HepG2 (cell line): ENCODE measurements around the gene P2RY2. TPM values are rescaled to one million over a fixed set of nuclear protein-coding genes. Genes with fewer than 3 reads are reported as not detected.

ENCODE experiments used
- CHD4 ChIP-seq: fragments of 200-600 bp; sonication (generic); IDR thresholded peaks from 2 replicates; pipeline ENCODE4 v1.7.0; 2017; ENCODE audit warnings: mild to moderate bottlenecking, low read length, borderline replicate concordance
- CSRNP2 ChIP-seq: sonication (generic); formaldehyde crosslinking; conservative IDR thresholded peaks from 2 replicates; pipeline ENCODE4 v1.8.0; 2022; ENCODE audit warnings: low read depth, missing genetic modification reagents
- IKZF4 ChIP-seq: sonication (generic); formaldehyde crosslinking; IDR thresholded peaks from 2 replicates; pipeline ENCODE4 v1.5.1; 2020; ENCODE audit warnings: borderline replicate concordance, mild to moderate bottlenecking, low read depth, missing genetic modification reagents; ENCODE audit errors: not compliant biosample characterization
- KDM5B ChIP-seq: sonication (generic); formaldehyde crosslinking; IDR thresholded peaks from 2 replicates; pipeline ENCODE4 v1.4.0; 2020; ENCODE audit warnings: missing genetic modification reagents, mild to moderate bottlenecking, borderline replicate concordance
- MAF1 ChIP-seq: sonication (generic); formaldehyde crosslinking; IDR thresholded peaks from 2 replicates; pipeline ENCODE4 v1.5.0; 2020; ENCODE audit warnings: missing genetic modification reagents, borderline replicate concordance
- NPAS2 ChIP-seq: sonication (generic); formaldehyde crosslinking; IDR thresholded peaks from 2 replicates; pipeline ENCODE4 v1.8.0; 2022; ENCODE audit warnings: mild to moderate bottlenecking, missing genetic modification reagents, borderline replicate concordance
- PHF8 ChIP-seq: sonication (generic); formaldehyde crosslinking; IDR thresholded peaks from 2 replicates; pipeline ENCODE4 v1.5.0; 2020; ENCODE audit warnings: missing genetic modification reagents
- PRDM10 ChIP-seq: sonication (generic); formaldehyde crosslinking; IDR thresholded peaks from 2 replicates; pipeline ENCODE4 v1.4.0; 2020; ENCODE audit warnings: low read depth, missing genetic modification reagents
- PRMT3 ChIP-seq: sonication (generic); formaldehyde crosslinking; IDR thresholded peaks from 2 replicates; pipeline ENCODE4 v1.8.1; 2022; ENCODE audit warnings: low read depth, mild to moderate bottlenecking, moderate library complexity, missing genetic modification reagents, borderline replicate concordance
- RELA ChIP-seq: sonication (generic); formaldehyde crosslinking; IDR thresholded peaks from 2 replicates; pipeline ENCODE4 v1.4.0; 2020; ENCODE audit warnings: missing genetic modification reagents
- SALL2 ChIP-seq: sonication (generic); formaldehyde crosslinking; IDR thresholded peaks from 2 replicates; pipeline ENCODE4 v1.8.1; 2023; ENCODE audit warnings: mild to moderate bottlenecking, missing genetic modification reagents, inconsistent platforms
- SMAD9 ChIP-seq: sonication (generic); formaldehyde crosslinking; IDR thresholded peaks from 2 replicates; pipeline ENCODE4 v1.5.1; 2020; ENCODE audit warnings: mild to moderate bottlenecking, missing genetic modification reagents
- SRSF1 ChIP-seq: fragments of 200-400 bp; formaldehyde crosslinking; optimal IDR thresholded peaks from 2 replicates; pipeline ENCODE3; 2017; ENCODE audit warnings: mild to moderate bottlenecking, low read depth, low read length, moderate library complexity
- ZBTB33 ChIP-seq: sonication (generic); formaldehyde crosslinking; IDR thresholded peaks from 2 replicates; pipeline ENCODE4 v1.4.0; 2020; ENCODE audit warnings: missing genetic modification reagents
- ZFP36 ChIP-seq: fragments of 150-350 bp; IDR thresholded peaks from 2 replicates; pipeline ENCODE4 v1.6.1; 2018; ENCODE audit warnings: borderline replicate concordance, low read length, low read depth; ENCODE audit not compliant: partially characterized antibody
- ZFP62 ChIP-seq: sonication (generic); formaldehyde crosslinking; IDR thresholded peaks from 2 replicates; pipeline ENCODE4 v1.4.0; 2020; ENCODE audit warnings: missing genetic modification reagents
- ZNF33B ChIP-seq: sonication (generic); formaldehyde crosslinking; IDR thresholded peaks from 2 replicates; pipeline ENCODE4 v1.5.1; 2020; ENCODE audit warnings: mild to moderate bottlenecking, missing genetic modification reagents
- ZNF709 ChIP-seq: sonication (generic); formaldehyde crosslinking; IDR thresholded peaks from 2 replicates; pipeline ENCODE4 v1.5.0; 2020; ENCODE audit warnings: mild to moderate bottlenecking, missing genetic modification reagents
- ZNF770 ChIP-seq: sonication (generic); formaldehyde crosslinking; IDR thresholded peaks from 2 replicates; pipeline ENCODE4 v1.5.0; 2020; ENCODE audit warnings: mild to moderate bottlenecking, missing genetic modification reagents
- ZNF878 ChIP-seq: sonication (generic); formaldehyde crosslinking; IDR thresholded peaks from 2 replicates; pipeline ENCODE4 v1.8.1; 2023; ENCODE audit warnings: mild to moderate bottlenecking, missing genetic modification reagents, moderate library complexity
- polyA plus RNA-seq, 8 experiments: library from polyadenylated mRNA; depleted of rRNA in 3 of 8; stranded (reverse) in 7 of 8; unstranded in 1 of 8; fragments of >200 nt; fragmentation: Illumina TruSeq in 4 of 8; extraction: Trizol in 4 of 8; gene quantifications; 2 replicates each; pipeline versions ENCODE4 v1.2.1 to v1.2.3, GENCODE V29; 2011 to 2016; ENCODE audit warnings: low read depth in 4 of 8, missing spikeins in 1 of 8, mixed read lengths in 1 of 8; ENCODE audit not compliant: insufficient read depth in 1 of 8
- total RNA-seq, 5 experiments: library from RNA; depleted of rRNA; stranded (reverse); fragments of >200 nt; fragmentation: Illumina TruSeq; extraction: Trizol; gene quantifications; 2 replicates each; pipeline ENCODE4 v1.2.3, GENCODE V29; 2016; ENCODE audit warnings: low read depth in 1 of 5

P2RY2 gene
- total and polyA plus RNA-seq, 2 of the 13 experiments (the other 11 are each of a cell fraction or from before 2014, with no cell fraction given) = 0.95 to 3.1 TPM

GRCh38 chr11:73177778-73178539, 40.1 kb upstream of the P2RY2 start (continued):
- TF ChIP-seq CSRNP2 = no peak
- no peak; the same call in 1 of the 2 replicates for TF ChIP-seq SMAD9 (CRISPR knock-in tag)
- no peak for TF ChIP-seq MAF1 (CRISPR knock-in tag)
- TF ChIP-seq SRSF1 = no peak
- no peak for TF ChIP-seq IKZF4 (CRISPR knock-in tag)
- TF ChIP-seq PRMT3 (CRISPR knock-in tag) = no peak
- TF ChIP-seq NPAS2 (CRISPR knock-in tag) = no peak
- TF ChIP-seq KDM5B (CRISPR knock-in tag) = peak; percentile 15; the same call in 1 of the 2 replicates
- TF ChIP-seq SALL2 = no peak
- TF ChIP-seq ZFP62 (CRISPR knock-in tag) = no peak
- peak; percentile 64 for TF ChIP-seq PRDM10
- no peak for TF ChIP-seq ZNF709
- TF ChIP-seq CHD4 = no peak
- 0 out of 2 replicates have a peak, but pooled peaks have one; percentile 19 for TF ChIP-seq ZNF770 (CRISPR knock-in tag)
- TF ChIP-seq RELA (CRISPR knock-in tag) = no peak
- no peak for TF ChIP-seq PHF8 (CRISPR knock-in tag)
- TF ChIP-seq ZBTB33 (CRISPR knock-in tag) = no peak
- TF ChIP-seq ZNF878 (CRISPR knock-in tag) = no peak
- TF ChIP-seq ZNF33B (CRISPR knock-in tag) = no peak
- TF ChIP-seq ZFP36 = no peak
